HEK293 (cell line): ENCODE data around the gene IMMP2L.

Experiments
- CTCF ChIA-PET: fragments of 350-600 bp; formaldehyde crosslinking; extraction: SDS; loops from one replicate; lab custom pipeline; 2021; ENCODE audit warnings: antibody characterized with exemption; lab: Yijun Ruan, JAX
- POLR2A ChIA-PET: fragments of 300-600 bp; formaldehyde crosslinking; extraction: SDS; loops from one replicate; lab custom pipeline; 2020; ENCODE audit warnings: antibody characterized with exemption, inconsistent platforms; lab: Yijun Ruan, JAX
- H3K27ac ChIP-seq: fragments of 200-500 bp; sonication (Bioruptor generic); 2 replicates; pipeline ENCODE4 v1.5.1; 2014; ENCODE audit warnings: low read depth, low read length, control low read depth, inconsistent platforms; ENCODE audit errors: extremely low read depth
- H3K36me3 ChIP-seq, 2 experiments: fragments of 200-500 bp in 1 of 2; sonication (Bioruptor generic) in 1 of 2; 1 replicate in 1 of 2; 2 replicates in 1 of 2; pipeline ENCODE4 v1.5.1; 2014 to 2017; ENCODE audit warnings: inconsistent platforms in 2 of 2, low read length in 2 of 2; ENCODE audit not compliant: control insufficient read depth in 2 of 2, insufficient read depth in 1 of 2
- H3K4me1 ChIP-seq: fragments of 200-500 bp; sonication (Bioruptor generic); 2 replicates; pipeline ENCODE4 v1.5.1; 2014; ENCODE audit warnings: mild to moderate bottlenecking, low read length, inconsistent platforms; ENCODE audit not compliant: control insufficient read depth, insufficient read depth
- H3K4me3 ChIP-seq: 2 replicates; pipeline ENCODE4 v1.5.1; 2011; ENCODE audit warnings: low read depth, mild to moderate bottlenecking, control low read depth, low read length, moderate library complexity
- H3K9me3 ChIP-seq: fragments of 200-500 bp; sonication (Bioruptor generic); 2 replicates; pipeline ENCODE4 v1.5.1; 2014; ENCODE audit warnings: low read depth, low read length, inconsistent platforms; ENCODE audit not compliant: control insufficient read depth, insufficient read depth
- KLF8 ChIP-seq: fragments of 450-650 bp; formaldehyde crosslinking; IDR thresholded peaks from 2 replicates; pipeline ENCODE4 v1.5.1; 2016; ENCODE audit warnings: missing biosample characterization, missing genetic modification characterization
- PRDM1 ChIP-seq: fragments of 450-650 bp; formaldehyde crosslinking; IDR thresholded peaks from 2 replicates; pipeline ENCODE4; 2016; ENCODE audit warnings: missing biosample characterization, missing genetic modification characterization
- ZNF19 ChIP-seq: fragments of 450-650 bp; formaldehyde crosslinking; IDR thresholded peaks from 2 replicates; pipeline ENCODE4; 2016; ENCODE audit warnings: missing biosample characterization, missing genetic modification characterization, low read depth
- ZNF24 ChIP-seq: fragments of 450-650 bp; formaldehyde crosslinking; IDR thresholded peaks from 2 replicates; pipeline ENCODE4 v1.5.1; 2016; ENCODE audit warnings: missing biosample characterization, missing genetic modification characterization
- ZNF266 ChIP-seq: fragments of 450-650 bp; formaldehyde crosslinking; IDR thresholded peaks from 2 replicates; pipeline ENCODE4 v1.5.1; 2016; ENCODE audit warnings: missing biosample characterization, missing genetic modification characterization, low read depth
- ZNF366 ChIP-seq: fragments of 450-650 bp; formaldehyde crosslinking; conservative IDR thresholded peaks from 2 replicates; pipeline ENCODE4 v1.5.1; 2016; ENCODE audit warnings: missing biosample characterization, missing genetic modification characterization
- ZNF776 ChIP-seq: fragments of 450-650 bp; formaldehyde crosslinking; IDR thresholded peaks from 2 replicates; pipeline ENCODE4 v1.5.0; 2017; ENCODE audit warnings: missing biosample characterization, missing genetic modification characterization, borderline replicate concordance
- ZNF830 ChIP-seq: fragments of 450-650 bp; IDR thresholded peaks from 2 replicates; pipeline ENCODE4 v1.5.0; 2018; ENCODE audit warnings: missing biosample characterization, missing genetic modification characterization, low read depth, mild to moderate bottlenecking, moderate library complexity
- ZSCAN30 ChIP-seq: fragments of 450-650 bp; IDR thresholded peaks from 2 replicates; pipeline ENCODE4 v1.5.1; 2018; ENCODE audit warnings: missing biosample characterization, mild to moderate bottlenecking, missing genetic modification characterization, moderate library complexity
- ZXDB ChIP-seq: fragments of 450-650 bp; formaldehyde crosslinking; IDR thresholded peaks from 2 replicates; pipeline ENCODE4 v1.5.1; 2016; ENCODE audit warnings: missing biosample characterization, missing genetic modification characterization
- TF ChIP-seq, protein P1 (sequence below): fragments of 450-650 bp; formaldehyde crosslinking; IDR thresholded peaks from 2 replicates; pipeline ENCODE4 v1.5.1; 2017; ENCODE audit warnings: missing biosample characterization, missing genetic modification characterization
- TF ChIP-seq, protein P2 (sequence below): fragments of 450-650 bp; formaldehyde crosslinking; IDR thresholded peaks from 2 replicates; pipeline ENCODE4 v1.5.1; 2017; ENCODE audit warnings: missing biosample characterization, missing genetic modification characterization
- TF ChIP-seq, protein P3 (sequence below): fragments of 450-650 bp; formaldehyde crosslinking; IDR thresholded peaks from 2 replicates; pipeline ENCODE4 v1.5.1; 2016; ENCODE audit warnings: missing biosample characterization, missing genetic modification characterization, low read depth

IMMP2L gene

DNA sequence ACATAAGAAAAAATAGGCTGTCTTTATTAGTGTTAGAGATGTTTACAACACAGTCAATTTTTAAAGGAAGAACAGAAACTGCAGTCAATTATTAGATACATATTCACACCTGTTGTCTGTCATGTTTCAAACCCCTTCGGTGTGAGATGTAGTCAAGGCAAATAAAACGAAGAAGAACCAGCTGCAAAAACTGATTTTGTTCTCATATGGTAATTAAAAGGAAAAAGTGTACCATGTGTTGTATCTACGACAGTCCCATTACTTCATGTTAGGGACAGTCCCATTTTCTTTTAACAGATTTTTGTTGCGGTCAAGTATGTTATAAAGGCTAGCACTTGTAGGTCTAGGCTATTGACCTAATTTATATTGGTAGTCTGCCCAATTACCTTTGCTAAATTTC, 321.9 kb downstream of the IMMP2L start:
- H3K4me3 ChIP-seq, result no peak overlapping the region
- H3K27ac ChIP-seq, result no peak overlapping the region
- TF ChIP-seq ZSCAN30 (tag by site-specific recombination), result no peak
- TF ChIP-seq ZNF24 (tag by site-specific recombination), result no peak
- TF ChIP-seq ZNF366 (tag by site-specific recombination), result no peak
- no peaks in the 10 kb centered on the region for H3K4me1 ChIP-seq
- ChIA-PET POLR2A (no interaction called here), CTCF (no interaction called here)
- H3K9me3 ChIP-seq, result no peaks in the 10 kb centered on the region
- H3K36me3 ChIP-seq, result no peaks in the 10 kb centered on the region

DNA sequence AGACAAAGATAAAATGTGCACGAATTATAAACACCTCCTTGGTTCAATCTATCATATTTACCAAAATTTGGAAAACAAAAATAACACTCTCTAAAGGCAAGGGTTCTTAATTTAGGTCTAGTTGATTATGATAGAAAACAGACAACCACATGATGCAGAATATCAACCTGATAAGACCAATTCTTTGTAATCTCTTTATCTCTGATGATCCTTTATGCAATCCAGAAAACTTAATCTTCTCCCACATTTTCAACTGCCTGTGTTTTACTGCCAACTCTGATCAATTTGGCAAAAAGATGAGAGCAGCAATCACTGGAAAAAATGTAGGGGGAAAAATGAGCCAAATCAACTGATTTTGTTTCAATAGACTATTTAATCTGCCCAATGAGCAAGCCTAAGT, 322.9 kb downstream of the IMMP2L start:
- H3K27ac ChIP-seq, result no peak overlapping the region
- H3K4me1 ChIP-seq, result no peaks in the 10 kb centered on the region
- ChIA-PET POLR2A (no interaction called here), CTCF (no interaction called here)
- H3K4me3 ChIP-seq, result no peak overlapping the region
- TF ChIP-seq ZNF19 (tag by site-specific recombination) (no peak), ZNF776 (no peak)
- H3K9me3 ChIP-seq, result no peaks in the 10 kb centered on the region
- H3K36me3 ChIP-seq, result no peaks in the 10 kb centered on the region

DNA sequence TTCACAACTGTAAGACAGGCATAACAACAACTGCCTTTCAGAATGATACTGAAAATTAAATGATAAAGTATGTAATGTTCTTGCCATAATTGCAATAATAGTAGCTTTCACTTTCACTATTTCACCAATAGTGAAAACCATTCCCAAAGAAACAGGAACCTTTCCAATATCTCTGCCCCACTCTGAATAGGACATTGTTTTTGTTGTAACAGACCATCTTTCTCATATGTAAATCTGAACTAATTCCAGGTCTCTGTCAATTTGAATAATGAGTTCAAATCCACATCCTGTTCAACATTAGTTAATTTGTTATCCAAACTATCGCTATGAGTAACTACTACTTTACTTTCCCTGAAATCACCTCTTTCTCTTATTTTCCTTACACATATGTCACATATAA, 323.4 kb downstream of the IMMP2L start:
- ChIA-PET POLR2A (no interaction called here), CTCF (no interaction called here)
- no peaks in the 10 kb centered on the region for H3K36me3 ChIP-seq
- H3K4me3 ChIP-seq, result no peak overlapping the region
- H3K27ac ChIP-seq, result no peak overlapping the region
- TF ChIP-seq, protein P1, sequence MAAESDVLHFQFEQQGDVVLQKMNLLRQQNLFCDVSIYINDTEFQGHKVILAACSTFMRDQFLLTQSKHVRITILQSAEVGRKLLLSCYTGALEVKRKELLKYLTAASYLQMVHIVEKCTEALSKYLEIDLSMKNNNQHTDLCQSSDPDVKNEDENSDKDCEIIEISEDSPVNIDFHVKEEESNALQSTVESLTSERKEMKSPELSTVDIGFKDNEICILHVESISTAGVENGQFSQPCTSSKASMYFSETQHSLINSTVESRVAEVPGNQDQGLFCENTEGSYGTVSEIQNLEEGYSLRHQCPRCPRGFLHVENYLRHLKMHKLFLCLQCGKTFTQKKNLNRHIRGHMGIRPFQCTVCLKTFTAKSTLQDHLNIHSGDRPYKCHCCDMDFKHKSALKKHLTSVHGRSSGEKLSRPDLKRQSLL (tag by site-specific recombination), result no peak
- no peak for TF ChIP-seq ZXDB (tag by site-specific recombination)
- no peak for TF ChIP-seq KLF8
- no peak for TF ChIP-seq ZNF830 (tag by site-specific recombination)
- TF ChIP-seq, protein P2, sequence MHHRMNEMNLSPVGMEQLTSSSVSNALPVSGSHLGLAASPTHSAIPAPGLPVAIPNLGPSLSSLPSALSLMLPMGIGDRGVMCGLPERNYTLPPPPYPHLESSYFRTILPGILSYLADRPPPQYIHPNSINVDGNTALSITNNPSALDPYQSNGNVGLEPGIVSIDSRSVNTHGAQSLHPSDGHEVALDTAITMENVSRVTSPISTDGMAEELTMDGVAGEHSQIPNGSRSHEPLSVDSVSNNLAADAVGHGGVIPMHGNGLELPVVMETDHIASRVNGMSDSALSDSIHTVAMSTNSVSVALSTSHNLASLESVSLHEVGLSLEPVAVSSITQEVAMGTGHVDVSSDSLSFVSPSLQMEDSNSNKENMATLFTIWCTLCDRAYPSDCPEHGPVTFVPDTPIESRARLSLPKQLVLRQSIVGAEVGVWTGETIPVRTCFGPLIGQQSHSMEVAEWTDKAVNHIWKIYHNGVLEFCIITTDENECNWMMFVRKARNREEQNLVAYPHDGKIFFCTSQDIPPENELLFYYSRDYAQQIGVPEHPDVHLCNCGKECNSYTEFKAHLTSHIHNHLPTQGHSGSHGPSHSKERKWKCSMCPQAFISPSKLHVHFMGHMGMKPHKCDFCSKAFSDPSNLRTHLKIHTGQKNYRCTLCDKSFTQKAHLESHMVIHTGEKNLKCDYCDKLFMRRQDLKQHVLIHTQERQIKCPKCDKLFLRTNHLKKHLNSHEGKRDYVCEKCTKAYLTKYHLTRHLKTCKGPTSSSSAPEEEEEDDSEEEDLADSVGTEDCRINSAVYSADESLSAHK (tag by site-specific recombination), result no peak
- 0 out of 2 replicates have a peak, but pooled peaks have one; percentile 13 for TF ChIP-seq PRDM1 (tag by site-specific recombination)
- no peaks in the 10 kb centered on the region for H3K4me1 ChIP-seq
- no peaks in the 10 kb centered on the region for H3K9me3 ChIP-seq

DNA sequence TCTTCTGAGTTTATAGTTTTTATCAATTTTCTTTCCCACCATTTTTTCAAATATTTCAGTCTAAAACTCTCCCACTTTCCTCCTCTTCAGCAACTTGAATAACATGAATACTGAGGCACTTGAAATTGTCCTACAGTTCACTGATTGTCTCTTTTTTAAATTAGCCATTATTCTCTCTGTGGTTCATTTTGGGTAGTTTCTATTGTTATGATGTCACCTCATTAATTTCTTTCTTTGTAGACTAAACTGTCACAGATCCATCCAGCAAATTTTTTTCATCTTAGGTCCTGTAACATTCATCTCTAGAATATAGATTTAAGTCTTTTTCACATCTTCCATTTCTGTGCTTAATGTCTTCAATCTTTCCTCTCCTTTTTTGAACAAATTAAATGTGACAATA, 326.6 kb downstream of the IMMP2L start:
- Histone ChIP-seq H3K4me1 (no peaks in the 10 kb centered on the region), H3K4me3 (no peak overlapping the region), H3K36me3 (no peaks in the 10 kb centered on the region), H3K27ac (no peak overlapping the region), H3K9me3 (no peaks in the 10 kb centered on the region)
- no peak for TF ChIP-seq ZNF266 (tag by site-specific recombination)
- TF ChIP-seq, protein P3, sequence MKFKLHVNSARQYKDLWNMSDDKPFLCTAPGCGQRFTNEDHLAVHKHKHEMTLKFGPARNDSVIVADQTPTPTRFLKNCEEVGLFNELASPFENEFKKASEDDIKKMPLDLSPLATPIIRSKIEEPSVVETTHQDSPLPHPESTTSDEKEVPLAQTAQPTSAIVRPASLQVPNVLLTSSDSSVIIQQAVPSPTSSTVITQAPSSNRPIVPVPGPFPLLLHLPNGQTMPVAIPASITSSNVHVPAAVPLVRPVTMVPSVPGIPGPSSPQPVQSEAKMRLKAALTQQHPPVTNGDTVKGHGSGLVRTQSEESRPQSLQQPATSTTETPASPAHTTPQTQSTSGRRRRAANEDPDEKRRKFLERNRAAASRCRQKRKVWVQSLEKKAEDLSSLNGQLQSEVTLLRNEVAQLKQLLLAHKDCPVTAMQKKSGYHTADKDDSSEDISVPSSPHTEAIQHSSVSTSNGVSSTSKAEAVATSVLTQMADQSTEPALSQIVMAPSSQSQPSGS (tag by site-specific recombination), result 0 out of 2 replicates have a peak, but pooled peaks have one; percentile 18
- CTCF ChIA-PET, result no interaction called here
- POLR2A ChIA-PET, result no interaction called here
